ENCODE data around the gene MYH14. TPM values are rescaled to one million over a fixed set of nuclear protein-coding genes. Genes with fewer than 3 reads are reported as not detected.

The MYH14 gene
- total and polyA plus RNA-seq, 2 of the 8 experiments (the other 6 are each of a cell fraction or from before 2014, with no cell fraction given), result 17.3 to 28.6 TPM

GRCh38 chr19:50325310-50326100 is 122.1 kb downstream of the MYH14 start (continued):
- no peak for TF ChIP-seq RNF2 (IDR thresholded peaks at IDR 0.05; ENCODE audit: borderline replicate concordance, low read depth, low read length, missing control alignments, poor library complexity, severe bottlenecking)
- TF ChIP-seq SP4 (IDR thresholded peaks at IDR 0.05; ENCODE audit: low read length), result peak; percentile 91; the same call in 1 of the 2 replicates
- TF ChIP-seq KDM5A (IDR thresholded peaks at IDR 0.05; ENCODE audit: low read length), result no peak
- TF ChIP-seq CHD1 (IDR thresholded peaks at IDR 0.05; ENCODE audit: low read depth, low read length), result no peak
- no peak for TF ChIP-seq BRCA1 (IDR thresholded peaks at IDR 0.05; ENCODE audit: low read depth, low read length)
- no peak for TF ChIP-seq ASH2L (IDR thresholded peaks at IDR 0.05; ENCODE audit: low read length)
- TF ChIP-seq NRF1 (IDR thresholded peaks at IDR 0.05; ENCODE audit: low read depth, low read length), result peak; percentile 87
- no peak for TF ChIP-seq SAP30 (IDR thresholded peaks at IDR 0.05; ENCODE audit: insufficient read depth, insufficient replicate concordance, low read length)
- no peak for TF ChIP-seq NANOG (IDR thresholded peaks at IDR 0.05; ENCODE audit: insufficient read depth, low read depth, low read length, poor library complexity, severe bottlenecking)
- peak; percentile 42 for TF ChIP-seq MAX (IDR thresholded peaks at IDR 0.05)
- TF ChIP-seq RAD21 (IDR thresholded peaks at IDR 0.05 in 1 of 2, conservative IDR thresholded peaks at IDR 0.05 in 1 of 2; ENCODE audit: low read depth in 2 of 2, low read length in 2 of 2), result 0 out of 4 replicates have a peak, but pooled peaks of 1 of the 2 experiments have one; percentile 2
- peak; percentile 83 to 86; a peak in 2 of 4 replicates for TF ChIP-seq SIN3A (conservative IDR thresholded peaks at IDR 0.05 in 1 of 2, IDR thresholded peaks at IDR 0.05 in 1 of 2; ENCODE audit: low read depth in 1 of 2, low read length in 2 of 2)
- no peak for TF ChIP-seq CTCF (IDR thresholded peaks at IDR 0.05; ENCODE audit: control extremely low read depth in 1 of 3, insufficient read depth in 1 of 3, low read depth in 1 of 3, low read length in 3 of 3)
- peak; percentile 24 to 66; a peak in 1 of 4 replicates for TF ChIP-seq HDAC2 (IDR thresholded peaks at IDR 0.05; ENCODE audit: borderline replicate concordance in 1 of 2, low read depth in 2 of 2, low read length in 2 of 2)
- no peak for TF ChIP-seq BCL11A (IDR thresholded peaks at IDR 0.05; ENCODE audit: low read depth in 2 of 2, low read length in 2 of 2)
- peak; percentile 19; the same call in 1 of the 2 replicates for TF ChIP-seq TBP (IDR thresholded peaks at IDR 0.05; ENCODE audit: low read depth, low read length)
- no peak for TF ChIP-seq JUN (IDR thresholded peaks at IDR 0.05; ENCODE audit: low read depth, low read length)
- TF ChIP-seq GTF2F1 (IDR thresholded peaks at IDR 0.05; ENCODE audit: borderline replicate concordance, low read depth, low read length), result no peak
